A204.1 (cell line): ENCODE results near the gene MYL3.

Source experiments
- FAIRE-seq: peaks from 2 replicates; lab custom pipeline; 2012; peaks lifted over from hg19 to GRCh38; lab: Jason Lieb, UNC

Gene MYL3

DNA sequence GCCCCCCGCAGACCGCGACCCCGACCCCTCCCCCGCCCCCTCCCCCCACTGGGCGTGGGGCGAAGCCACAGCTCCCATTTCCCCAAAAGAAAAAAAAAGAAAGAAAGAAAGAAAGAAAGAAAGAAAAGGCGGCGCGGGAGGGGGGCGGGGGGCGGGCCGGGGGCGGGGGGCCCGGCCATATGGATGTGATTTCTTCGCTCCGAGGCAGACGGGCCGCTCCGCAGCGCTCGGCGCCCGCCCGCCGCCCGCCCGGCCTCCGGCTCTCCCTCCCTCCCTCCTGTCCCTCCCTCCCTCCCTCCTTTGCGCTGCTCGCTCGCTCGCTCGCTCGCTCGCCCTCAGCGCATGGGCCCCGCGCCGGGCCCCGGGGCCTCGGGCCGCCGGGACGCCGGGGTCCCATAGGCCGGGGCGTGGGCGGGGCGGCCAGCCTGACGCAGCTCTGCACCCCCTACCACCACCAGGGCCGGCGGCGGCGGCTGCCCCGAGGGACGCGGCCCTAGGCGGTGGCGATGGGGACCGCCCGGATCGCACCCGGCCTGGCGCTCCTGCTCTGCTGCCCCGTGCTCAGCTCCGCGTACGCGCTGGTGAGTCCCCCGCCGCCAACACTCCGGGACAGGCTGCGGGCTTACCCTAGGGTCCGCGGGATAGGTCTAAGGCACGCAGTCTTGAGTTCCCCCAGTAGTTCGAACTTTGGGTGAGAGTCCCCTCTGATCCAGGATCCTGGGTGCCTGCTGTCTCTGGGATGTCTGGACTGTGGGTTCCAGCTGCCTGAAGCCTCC, 20.0 kb upstream of the MYL3 start:
- no peak for FAIRE-seq

DNA sequence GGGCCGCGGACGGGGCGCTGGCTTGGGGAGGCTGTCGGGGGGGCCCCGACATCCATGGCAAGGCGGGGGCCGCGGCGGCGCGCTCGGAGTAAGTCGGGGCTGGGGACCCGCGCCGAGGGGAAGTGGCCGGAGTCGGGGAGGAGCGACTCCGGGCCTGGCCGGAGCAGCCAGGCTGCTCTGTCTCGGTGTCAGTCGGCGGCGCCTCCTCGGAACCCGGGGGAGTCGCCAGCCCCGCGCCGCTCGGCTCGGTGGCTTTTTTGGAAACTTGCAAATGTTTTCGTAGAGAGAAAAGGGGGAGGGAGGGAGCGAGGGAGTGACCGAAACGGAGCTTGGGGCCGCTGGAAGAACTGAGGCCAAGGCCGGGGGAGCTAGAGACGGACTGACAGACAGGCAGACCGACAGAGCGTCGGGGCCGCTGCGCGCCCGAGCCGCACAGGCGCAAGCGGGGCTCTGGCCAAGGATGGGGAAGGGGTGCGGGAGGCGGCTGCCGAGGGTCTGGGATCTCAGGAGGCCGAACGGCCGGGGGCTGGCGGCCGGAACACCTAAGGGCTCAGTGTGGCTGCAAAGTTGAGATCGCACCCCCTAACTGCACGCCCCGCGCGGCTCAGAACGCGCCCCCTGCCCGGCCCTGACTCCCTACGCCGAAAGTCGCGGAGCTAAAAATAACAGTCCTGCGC, 19.3 kb upstream of the MYL3 start:
- FAIRE-seq = no peak

GRCh38 chr3:46881596-46882376, 18.5 kb upstream of the MYL3 start:
- FAIRE-seq = no peak

DNA sequence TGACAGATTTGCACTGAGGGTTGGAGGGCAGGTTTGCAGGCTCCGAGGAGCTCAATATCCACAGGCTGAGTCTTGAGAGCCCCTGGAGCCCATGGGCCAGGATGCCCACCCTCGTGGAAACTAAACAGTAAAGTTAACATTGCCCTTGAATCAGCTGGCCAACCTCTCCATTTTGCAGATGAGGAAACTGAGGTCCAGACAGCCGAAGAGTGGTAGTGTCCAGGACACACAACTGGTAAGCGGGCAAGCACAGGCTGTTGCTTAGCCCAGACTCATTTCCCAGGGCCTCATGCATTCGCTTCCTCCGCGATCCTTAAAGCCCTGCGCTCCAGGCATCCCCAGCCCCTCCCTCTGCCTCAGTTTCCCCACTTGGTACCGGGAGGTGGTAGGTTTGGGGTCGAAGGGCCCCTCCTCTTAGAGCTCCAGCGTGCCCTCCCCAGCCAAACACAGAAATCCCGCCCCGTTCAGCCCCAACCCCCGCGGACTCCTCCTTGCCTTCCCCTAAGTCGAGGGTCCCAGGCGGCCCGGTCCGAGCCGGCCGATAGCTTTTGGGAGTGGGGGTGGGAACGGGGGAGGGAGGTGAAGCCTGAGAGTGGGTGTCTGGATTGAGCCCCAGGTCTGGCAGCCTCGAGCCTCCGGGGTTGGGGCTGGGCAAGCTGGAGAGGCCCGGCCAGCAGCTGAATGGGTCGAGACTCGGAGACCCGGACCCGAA, 17.8 kb upstream of the MYL3 start:
- FAIRE-seq = no peak

- FAIRE-seq = no peak
Observed at GRCh38 chr3:46878781-46879436, 15.7 kb upstream of the MYL3 start.

GRCh38 chr3:46877406-46878125, 14.3 kb upstream of the MYL3 start, which contains the start of gene PTH1R:
TSS of gene PTH1R (plus strand) at chr3:46877721. CDS start at chr3:46883560, 5,839 bp downstream.
- FAIRE-seq = no peak

- FAIRE-seq = no peak
Observed at GRCh38 chr3:46876313-46877300, 13.4 kb upstream of the MYL3 start.

DNA sequence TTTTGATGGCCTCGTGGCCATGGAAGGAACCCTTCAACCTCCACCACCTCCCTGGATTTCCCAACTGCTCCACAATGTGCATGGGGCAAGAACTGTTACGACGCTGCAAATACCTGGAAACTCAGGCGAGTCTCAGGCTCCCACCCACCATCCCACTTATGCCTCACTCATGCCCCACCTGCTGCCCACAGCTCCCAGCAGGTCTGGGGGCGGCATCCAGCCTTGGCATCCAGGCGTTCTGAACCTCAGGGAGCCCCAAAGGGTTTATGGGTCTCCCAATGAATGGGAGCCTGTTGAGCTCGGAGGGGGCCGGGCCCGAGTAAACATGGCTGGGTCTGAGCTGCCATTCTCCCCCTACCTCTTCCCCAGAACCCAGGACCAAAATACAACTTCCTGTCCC, 12.3 kb upstream of the MYL3 start:
- no peak for FAIRE-seq

GRCh38 chr3:46874430-46874829, 11.2 kb upstream of the MYL3 start:
- no peak for FAIRE-seq

- no peak for FAIRE-seq
Observed at GRCh38 chr3:46873521-46873920, 10.3 kb upstream of the MYL3 start.

DNA sequence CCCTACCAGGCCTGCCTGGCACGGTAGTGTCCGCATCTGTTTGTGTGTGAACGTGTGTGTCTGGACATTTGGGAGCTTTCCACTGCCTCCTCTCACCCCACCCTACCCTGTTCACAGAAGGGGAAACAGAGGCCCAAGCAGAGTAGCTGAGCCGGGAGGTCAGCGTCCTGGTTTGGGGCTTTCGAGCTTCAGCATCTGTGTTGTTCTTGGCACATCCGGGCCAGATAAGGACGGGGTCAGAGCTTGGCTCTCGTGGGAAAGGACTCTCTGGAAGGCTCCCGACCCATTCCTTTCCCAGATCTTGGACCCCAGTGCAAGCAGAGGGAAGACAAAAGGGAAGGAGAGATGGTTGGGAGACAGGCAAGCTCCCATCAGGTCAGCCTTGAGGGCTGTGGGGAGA, 8.0 kb upstream of the MYL3 start:
- no peak for FAIRE-seq

GRCh38 chr3:46870651-46871050, 7.4 kb upstream of the MYL3 start:
- no peak for FAIRE-seq

DNA sequence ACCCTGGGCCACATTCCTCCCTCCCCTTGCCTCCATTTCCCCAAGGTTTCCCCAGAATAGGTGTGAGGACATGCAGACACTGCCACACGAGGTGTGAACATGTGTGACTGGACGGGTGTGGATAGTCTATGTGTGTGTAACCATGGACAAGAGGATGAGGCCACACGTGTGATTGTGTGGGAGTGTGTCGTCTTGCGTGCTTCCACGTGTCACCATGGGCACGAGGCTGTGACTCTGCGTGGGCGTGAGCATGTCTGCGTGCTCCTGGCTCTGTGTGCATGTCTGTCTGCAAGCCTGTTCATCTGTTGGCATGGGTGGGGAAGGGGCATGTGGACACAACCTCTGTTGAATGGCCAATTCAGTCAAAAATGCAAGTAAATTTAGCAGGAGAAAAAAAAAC, 6.2 kb upstream of the MYL3 start:
- FAIRE-seq = no peak

DNA sequence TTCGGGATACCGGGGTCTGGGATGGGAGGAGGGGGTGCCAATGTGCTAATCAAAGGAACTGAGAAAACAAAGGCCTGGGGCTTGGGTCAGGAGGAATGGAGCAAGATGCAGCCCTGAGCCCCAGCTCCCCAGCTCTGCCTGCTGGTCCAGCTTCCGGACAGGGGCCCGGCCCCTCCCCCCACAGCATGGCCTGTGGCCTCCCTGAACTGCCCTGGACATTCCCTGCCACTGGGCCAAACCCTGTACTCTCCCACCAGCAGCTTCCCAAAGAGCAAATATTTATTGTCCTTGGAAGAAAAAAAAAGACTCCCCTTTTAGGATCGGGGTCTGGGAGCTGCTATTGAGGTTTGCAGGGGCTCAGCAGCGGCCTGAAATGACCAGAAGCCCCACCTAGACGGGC, 5.7 kb upstream of the MYL3 start:
- no peak for FAIRE-seq

- no peak for FAIRE-seq
Observed at GRCh38 chr3:46868287-46868686, 5.0 kb upstream of the MYL3 start.

GRCh38 chr3:46867550-46867898, 4.3 kb upstream of the MYL3 start:
- FAIRE-seq = no peak

DNA sequence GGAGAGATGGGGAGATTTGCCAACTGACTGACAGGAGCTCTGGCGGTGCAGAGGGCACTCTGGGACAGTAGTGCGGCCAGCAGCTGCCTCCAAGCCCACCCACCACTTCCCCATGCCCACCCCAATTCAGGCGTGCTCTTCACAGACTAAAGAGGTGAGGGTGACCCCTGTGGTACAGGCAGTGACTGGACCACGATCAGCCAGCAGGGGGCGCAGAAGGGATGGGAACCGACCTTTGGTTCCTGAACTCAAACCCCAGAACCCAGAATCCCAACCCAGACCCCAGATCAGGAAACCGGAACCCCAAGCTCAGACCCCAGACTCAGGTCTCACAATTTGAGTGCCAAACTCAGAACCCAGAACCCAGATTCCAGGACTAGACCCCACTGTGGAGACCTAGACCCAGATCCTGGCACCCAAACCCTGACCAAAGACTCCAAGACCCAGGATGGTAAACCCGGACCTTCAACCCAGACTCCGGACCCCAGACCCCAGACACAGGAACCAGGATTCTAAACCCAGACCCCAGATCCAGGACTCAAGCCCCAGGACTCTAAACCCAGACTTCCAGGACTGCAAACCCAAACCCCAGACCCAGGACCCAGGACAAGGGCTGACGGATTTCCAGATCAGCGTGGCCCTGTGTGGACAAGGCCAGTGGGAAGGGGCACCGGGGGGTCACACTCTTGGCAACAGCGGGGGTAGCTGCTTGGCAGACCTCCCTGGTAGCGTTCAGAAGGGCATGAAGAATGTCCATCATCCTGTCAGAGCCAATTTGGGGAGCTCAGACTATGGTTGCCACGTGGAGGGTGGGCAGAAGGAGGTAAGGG, 3.7 kb upstream of the MYL3 start:
- no peak for FAIRE-seq

DNA sequence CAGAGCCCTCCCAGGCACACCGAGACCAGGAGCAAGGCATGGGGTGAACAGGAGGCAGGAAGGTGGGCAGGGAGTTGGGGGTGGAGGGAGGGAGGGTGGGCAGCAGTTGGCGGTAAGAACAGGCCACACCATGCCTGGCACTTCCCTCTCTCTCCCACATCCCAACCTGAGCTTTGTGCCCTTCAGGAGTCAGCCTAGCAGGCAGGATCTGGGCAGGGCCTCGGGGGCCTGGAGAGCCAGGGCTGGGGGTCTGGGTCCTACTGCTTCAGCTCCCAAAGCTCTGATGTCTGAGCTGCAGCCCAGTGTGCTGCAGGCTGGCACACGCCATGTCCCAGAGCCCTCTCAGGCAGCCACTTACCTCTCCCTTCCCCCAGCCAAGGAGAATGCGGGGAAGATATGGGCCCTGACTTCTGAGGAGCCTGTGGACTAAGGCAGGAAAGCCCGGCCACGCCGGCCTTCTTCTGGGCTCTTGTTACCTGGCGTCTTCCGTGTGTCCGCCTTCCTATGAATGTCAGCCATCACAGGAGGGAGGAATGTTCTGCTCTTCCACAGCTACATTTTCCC, 2.9 kb upstream of the MYL3 start:
- FAIRE-seq = no peak

DNA sequence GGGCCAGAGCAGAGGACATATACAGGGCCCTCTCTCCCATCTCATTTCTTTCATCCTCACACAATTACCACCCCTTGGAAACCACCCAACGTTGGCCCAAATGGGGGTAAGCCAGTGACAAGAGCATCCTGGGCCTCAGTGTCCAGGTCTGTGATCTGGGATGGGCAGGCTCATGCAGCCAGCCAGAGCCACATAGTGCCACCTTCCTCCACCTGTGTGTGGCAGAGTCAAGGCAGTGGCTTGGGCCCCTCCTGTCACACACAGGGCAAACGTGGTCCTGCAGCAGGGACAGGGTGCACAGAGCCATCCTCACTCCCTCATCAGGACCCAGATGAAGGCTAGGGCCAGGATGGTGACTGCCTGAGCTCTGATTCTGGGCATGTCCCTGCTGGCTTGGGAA, 2.3 kb upstream of the MYL3 start:
- no peak for FAIRE-seq
